SIG-M5 treated with dmso at 0.1 percent for 504 hours (cell line): ENCODE results near the gene KLHL12.
"Not testable (repeated sequence)": the region's sequence is repeated elsewhere in the genome, so short reads cannot be mapped to it uniquely, and the experiment has no call there.

ENCODE experiments used
- DNase-seq: peaks from one replicate; lab custom pipeline; 2025; ENCODE audit not compliant: unreplicated experiment; lab: John Stamatoyannopoulos, UW

Gene KLHL12

GRCh38 chr1:202952099-202952498 lies 25.1 kb upstream of the KLHL12 start:
- DNase-seq, result no peak

GRCh38 chr1:202951437-202951836 lies 24.4 kb upstream of the KLHL12 start:
- no peak for DNase-seq

GRCh38 chr1:202945483-202945882 lies 18.4 kb upstream of the KLHL12 start:
- no peak for DNase-seq

DNA sequence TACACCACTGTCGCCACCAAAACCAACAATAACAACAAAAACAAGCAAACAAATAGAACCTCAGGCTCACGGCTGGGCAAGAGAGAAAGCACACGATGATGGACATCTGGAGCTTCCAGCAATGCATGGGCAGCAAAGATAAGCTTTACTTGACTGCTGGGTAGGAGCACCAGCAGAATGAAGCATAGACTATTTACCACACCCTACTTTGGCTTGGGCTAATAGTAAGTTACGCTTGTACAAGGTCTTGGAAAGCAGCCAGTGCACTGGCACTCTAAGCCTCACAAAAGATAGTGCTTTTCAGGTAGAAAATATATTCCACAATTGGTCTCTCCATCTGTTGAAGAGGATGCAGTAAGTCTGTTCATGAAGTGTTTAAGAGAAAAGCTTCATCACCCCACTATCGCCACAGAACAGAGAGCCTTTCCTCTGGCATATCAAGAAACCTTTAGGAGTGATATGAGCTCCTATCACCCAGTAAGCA lies 17.4 kb upstream of the KLHL12 start:
- no peak for DNase-seq

DNA sequence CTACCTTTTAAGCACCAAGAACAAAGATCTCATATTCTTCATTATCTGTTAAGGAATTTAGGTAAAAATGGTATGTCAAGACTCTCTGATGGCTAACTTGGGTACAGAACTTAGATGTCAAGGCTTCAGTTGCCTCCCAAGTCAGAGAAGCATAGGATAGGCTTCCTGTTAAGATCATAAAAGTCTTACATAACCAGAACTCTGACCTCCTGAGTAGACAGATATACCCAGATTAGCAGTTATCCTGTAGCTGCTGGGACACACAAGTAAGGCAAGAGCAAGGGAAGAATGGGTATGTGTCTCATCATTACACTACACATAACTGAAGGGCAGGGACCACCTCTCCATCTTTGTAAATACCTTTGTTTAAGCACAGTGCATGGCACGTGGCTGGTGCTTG lies 15.4 kb upstream of the KLHL12 start:
- DNase-seq, result no peak

DNA sequence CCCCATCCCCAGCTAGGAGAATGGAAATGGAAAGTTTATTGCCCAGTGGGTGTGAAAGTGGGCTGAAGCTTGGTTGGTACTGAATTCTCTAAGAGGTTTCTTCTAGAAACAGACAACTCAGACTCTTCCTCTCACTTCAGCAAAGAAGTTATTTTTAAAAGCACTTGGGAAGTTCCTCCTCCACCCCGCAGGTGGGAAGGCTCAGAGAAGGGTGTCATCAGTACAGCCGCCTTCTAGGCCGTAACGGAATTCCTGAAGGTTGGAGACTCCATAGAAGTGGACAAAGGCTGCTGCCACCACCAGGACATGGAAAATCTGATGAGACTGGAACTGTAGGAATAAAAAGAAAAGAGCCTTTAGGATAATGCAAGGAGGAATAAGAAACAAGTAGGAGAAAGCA lies 14.3 kb upstream of the KLHL12 start:
- DNase-seq, result no peak

DNA sequence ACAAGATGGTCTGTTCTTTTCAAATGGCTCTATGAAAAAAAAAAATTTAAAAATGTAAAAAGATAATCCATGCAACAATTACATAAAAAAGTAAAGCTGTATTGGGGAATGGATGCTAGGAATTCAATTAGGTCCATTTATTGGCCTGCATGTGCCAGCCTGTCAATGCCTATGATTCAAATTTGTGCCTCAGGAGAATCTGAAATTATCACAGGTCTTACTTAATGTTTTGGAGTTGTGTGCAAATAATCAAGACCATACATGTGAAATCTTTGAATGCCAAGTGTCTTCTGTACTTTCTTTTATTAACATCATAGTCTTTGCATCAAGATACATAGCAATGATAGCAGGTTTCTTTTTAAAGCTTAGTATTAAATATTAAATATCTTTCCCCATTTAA lies 13.5 kb upstream of the KLHL12 start:
- no peak for DNase-seq

DNA sequence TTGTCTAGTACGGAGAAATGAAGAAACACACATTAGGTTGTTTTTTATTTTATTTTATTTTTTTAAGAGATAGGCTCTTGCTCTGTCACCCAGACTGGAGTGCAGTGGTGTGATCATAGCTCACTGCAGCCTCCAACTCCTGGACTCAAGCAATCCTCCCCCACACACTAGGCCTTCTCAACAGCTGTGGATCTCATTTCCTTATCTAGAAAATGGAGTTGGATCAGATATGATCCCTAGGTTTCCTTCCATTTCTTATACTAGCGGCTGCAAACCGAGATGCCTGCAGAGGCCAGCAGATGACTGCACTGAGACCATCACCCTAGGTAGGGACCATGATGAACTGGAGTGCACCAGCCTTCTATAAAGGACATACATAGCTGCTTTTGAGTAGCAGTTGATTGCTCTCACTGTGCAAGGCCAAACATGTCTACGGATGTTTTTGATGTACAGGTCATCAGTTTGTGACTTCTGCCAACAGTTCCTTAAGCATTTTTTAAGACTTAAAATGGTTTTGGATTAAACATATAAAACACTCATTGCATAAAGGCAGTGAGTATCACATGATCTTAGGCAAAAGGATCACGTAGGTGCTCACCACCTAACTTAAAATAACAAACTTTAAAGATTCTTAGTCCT lies 11.4 kb upstream of the KLHL12 start:
- no peak for DNase-seq

DNA sequence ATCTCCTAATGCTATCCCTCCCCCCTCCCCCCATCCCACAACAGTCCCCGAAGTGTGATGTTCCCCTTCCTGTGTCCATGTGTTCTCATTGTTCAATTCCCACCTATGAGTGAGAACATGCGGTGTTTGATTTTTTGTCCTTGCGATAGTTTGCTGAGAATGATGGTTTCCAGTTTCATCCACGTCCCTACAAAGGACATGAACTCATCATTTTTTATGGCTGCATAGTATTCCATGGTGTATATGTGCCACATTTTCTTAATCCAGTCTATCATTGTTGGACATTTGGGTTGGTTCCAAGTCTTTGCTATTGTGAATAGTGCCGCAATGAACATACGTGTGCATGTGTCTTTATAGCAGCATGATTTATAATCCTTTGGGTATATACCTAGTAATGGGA lies 9.4 kb upstream of the KLHL12 start:
- not testable (repeated sequence) for DNase-seq

DNA sequence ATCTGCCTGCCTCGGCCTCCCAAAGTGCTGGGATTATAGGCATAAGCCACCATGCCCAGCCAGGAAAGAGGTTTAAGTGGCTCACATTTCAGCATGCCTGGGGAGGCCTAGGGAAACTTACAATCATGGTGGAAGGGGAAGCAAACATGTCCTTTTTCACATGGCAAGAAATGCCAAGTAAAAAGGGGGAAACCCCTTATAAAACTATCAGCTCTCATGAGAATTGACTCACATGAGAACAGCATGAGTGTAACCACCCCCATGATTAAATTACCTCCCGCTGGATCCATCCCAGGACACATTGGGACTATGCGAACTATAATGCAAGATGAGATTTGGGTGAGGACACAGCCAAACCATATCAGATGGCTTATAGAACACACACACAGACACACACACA lies 8.8 kb upstream of the KLHL12 start:
- DNase-seq, result no peak

DNA sequence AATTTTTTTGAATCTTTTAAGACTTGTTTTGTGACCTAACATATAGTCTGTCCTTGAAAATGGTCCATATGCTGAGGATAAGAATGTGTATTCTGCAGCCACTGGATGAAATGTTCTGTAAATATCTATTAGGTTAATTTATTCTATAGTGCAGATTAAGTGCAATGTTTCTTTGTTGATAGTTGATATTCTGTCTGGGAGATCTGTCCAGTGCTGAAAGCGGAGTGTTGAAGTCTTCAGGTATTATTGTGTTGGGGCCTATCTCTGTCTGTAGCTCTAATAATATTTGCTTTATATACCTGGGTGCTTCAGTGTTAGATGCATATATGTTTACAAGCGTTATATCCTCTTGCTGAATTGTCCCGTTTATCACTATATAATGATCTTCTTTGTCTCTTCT lies 7.7 kb upstream of the KLHL12 start:
- no peak for DNase-seq

DNA sequence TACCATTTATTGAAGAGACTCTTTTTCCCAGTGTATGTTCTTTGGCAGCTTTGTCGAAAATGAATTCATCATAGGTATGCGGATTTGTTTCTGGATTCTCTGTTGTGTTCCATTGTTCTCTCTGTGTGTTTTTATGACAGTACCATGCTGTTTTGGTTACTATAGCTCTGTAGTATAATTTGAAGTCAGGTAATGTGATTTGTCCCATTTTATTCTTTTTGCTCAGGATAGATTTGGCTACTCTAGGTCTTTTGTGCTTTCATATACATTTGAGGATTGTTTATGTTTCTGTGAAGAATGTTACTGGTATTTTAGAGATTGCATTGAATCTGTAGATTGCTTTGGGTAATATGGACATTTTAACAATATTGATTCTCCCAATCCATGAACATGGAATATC lies 5.4 kb upstream of the KLHL12 start:
- DNase-seq, result no peak

GRCh38 chr1:202923533-202923932 lies 3.5 kb downstream of the KLHL12 start:
- DNase-seq, result no peak

DNA sequence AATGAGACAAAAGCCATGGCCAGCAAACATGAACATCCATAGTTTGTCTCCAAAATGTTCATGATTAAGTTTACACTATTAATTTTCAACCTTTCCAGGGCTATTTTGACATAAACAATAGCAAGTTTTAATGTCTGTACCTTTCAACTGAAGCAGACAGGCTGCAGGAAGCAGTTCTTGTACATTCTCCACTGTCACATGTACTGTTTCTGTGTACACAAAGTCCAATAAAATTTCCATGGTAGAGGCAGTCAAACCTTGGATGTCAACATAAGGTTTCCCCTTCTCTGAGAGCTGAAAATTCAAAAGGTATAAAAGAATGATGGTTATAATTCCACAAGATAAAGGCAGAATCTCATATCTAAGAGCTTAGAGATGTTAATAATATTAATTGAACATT lies 7.4 kb downstream of the KLHL12 start:
- DNase-seq, result no peak

DNA sequence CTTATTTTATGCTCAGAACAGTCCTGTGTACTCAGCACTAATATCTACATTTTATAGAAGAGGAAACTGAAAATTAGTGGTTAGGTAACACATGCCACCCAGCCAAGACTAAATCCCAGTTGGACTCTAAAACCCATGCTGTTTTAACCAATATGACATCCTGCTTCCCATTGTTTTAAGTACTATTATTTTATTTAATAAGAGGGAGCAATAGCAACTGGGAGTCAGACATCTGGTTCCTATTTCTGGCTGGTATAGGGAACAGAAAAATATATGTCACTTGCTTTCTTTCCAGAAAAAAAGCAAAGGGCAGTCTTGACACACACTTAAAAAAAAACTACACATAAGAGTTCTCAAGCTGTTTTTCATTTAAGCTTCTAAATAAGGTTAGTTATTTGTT lies 11.9 kb downstream of the KLHL12 start:
- no peak for DNase-seq

GRCh38 chr1:202912476-202912875 lies 14.6 kb downstream of the KLHL12 start:
- DNase-seq, result not testable (repeated sequence)

DNA sequence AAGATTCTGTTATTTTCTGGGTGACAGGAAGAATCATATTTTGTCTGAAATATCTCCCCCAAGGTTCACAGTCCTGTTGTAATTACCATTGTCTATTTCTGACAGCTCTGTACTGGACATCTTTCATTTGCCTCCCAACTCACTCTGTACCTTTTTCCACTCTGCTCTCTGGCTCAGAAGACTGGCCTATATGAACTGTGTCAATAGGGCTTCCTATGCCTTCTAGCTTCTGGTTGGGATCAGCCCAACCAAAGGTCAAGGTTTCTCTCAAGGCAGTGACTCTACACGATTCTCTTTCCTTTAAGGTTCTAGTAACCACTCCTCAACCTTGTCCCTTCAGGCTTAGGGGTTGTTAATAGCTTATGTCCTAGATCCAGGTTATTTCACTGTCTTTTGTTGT lies 17.5 kb downstream of the KLHL12 start:
- no peak for DNase-seq

- DNase-seq, result no peak
Observed at GRCh38 chr1:202908998-202909397, 18.0 kb downstream of the KLHL12 start.

DNA sequence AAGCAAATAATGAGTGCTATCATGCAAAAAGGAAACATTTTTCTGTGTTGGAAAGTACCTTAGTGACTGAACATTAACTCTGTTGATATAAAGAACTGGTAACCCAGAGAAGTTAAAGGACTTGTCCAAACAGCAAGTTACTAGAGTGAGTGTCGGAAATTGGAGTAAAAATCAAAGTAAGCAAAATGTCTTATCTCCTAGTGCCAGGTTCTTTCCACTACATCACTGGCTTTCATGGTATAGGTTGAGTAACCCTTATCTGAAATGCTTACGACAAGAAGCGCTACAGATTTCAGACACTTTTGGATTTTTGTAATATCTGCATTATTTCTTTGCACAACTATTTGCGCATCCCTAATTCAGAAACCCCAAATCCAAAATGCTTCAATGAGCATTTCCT lies 21.7 kb downstream of the KLHL12 start:
- no peak for DNase-seq

DNA sequence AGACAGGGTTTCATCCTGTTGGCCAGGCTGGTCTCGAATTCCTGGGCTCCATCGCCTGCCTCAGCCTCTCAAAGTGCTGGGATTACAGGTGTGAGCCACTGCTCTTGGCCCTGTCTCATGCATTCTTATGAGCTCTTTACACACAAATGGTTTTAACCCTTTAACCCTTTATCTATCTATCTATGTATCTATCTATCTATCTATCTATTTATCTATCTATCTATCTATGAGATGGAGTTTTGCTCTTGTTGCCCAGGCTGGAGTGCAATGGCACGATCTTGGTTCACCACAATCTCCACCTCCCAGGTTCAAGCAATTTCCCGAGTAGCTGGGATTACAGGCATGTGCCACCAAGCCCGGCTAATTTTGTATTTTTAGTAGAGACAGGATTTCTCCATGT lies 23.2 kb downstream of the KLHL12 start:
- not testable (repeated sequence) for DNase-seq

- DNase-seq, result no peak
Observed at GRCh38 chr1:202901555-202901954, 25.5 kb downstream of the KLHL12 start.

GRCh38 chr1:202892501-202892900 lies 34.5 kb downstream of the KLHL12 start:
- no peak for DNase-seq

DNA sequence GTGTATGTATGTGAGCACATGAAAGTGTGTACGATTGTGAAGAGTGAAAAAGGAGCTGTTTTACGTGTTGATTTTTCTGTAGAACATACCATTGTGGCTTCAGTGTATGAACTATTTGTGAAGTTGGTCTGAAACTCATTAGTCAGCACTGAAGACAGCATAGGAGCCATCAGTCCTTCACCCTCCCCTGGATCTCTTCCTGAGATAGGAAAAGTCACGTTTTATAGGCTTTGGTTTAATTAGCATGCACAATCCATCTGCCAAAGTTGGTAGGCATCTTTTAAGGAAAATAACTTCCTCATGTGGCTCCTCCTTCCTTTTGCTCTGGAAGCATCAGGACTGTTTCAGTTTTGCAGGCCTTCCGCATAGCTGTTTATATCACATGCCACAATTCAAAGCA lies 36.6 kb downstream of the KLHL12 start:
- DNase-seq, result no peak
